ENCODE measurements around the gene FUCA2.

- TF ChIP-seq CSRNP3 (CRISPR knock-in tag; IDR thresholded peaks at IDR 0.05): no peak
- no peak for TF ChIP-seq PPARA (CRISPR knock-in tag; IDR thresholded peaks at IDR 0.05; ENCODE audit: borderline replicate concordance)
- TF ChIP-seq ZFP3 (CRISPR knock-in tag; IDR thresholded peaks at IDR 0.05): no peak
- TF ChIP-seq CREB5 (CRISPR knock-in tag; IDR thresholded peaks at IDR 0.05; ENCODE audit: low read depth): no peak
- TF ChIP-seq ZFP30 (CRISPR knock-in tag; IDR thresholded peaks at IDR 0.05): no peak
- no peak for TF ChIP-seq PATZ1 (CRISPR knock-in tag; IDR thresholded peaks at IDR 0.05; ENCODE audit: borderline replicate concordance)
Observed at GRCh38 chr6:143517447-143517773, 5.9 kb upstream of the FUCA2 start.

Data from SK-N-SH treated with all-trans-retinoic acid at 6 μM for 48 hours (cell line).